Measurements from ENCODE around the gene RAB40C. TPM values are rescaled to one million over a fixed set of nuclear protein-coding genes. Genes with fewer than 3 reads are reported as not detected.
A peak's percentile ranks its signal among the peaks of the same experiment; 100 is the strongest.

Gene RAB40C
- total RNA-seq, 1 experiment from 2014 or later, result 26.3 TPM

GRCh38 chr16:564690-565418 lies 25.0 kb upstream of the RAB40C start:
- DNase-seq, result peak; percentile 79
- Histone ChIP-seq H3K36me3 (replicated peaks; ENCODE audit: control insufficient read depth, insufficient read depth, low read length) (no peaks in the 10 kb centered on the region), H3K4me3 (ENCODE audit: insufficient read depth, low read depth, low read length) (no peak overlapping the region), H3K27me3 (ENCODE audit: control insufficient read depth, insufficient read depth, low read length) (peaks cover 14% of the 10 kb centered on the region)

GRCh38 chr16:565419-566330 lies 24.2 kb upstream of the RAB40C start:
- no peaks in the 10 kb centered on the region for H3K36me3 ChIP-seq (replicated peaks; ENCODE audit: control insufficient read depth, insufficient read depth, low read length)
- no peak overlapping the region for H3K4me3 ChIP-seq (ENCODE audit: insufficient read depth, low read depth, low read length)
- peaks cover 10% of the 10 kb centered on the region for H3K27me3 ChIP-seq (ENCODE audit: control insufficient read depth, insufficient read depth, low read length)
- DNase-seq, result peak; percentile 82

GRCh38 chr16:566475-567372 lies 23.1 kb upstream of the RAB40C start, which contains the start of gene NHLRC4:
Gene NHLRC4 (plus strand): TSS chr16:567005. CDS start chr16:568048, 1,043 bp downstream.
- DNase-seq, result peak; percentile 96
- Histone ChIP-seq H3K27me3 (ENCODE audit: control insufficient read depth, insufficient read depth, low read length) (no peaks in the 10 kb centered on the region; the same call in 1 of the 2 replicates), H3K4me3 (ENCODE audit: insufficient read depth, low read depth, low read length) (no peak within 1 kb of the TSS), H3K36me3 (replicated peaks; ENCODE audit: control insufficient read depth, insufficient read depth, low read length) (no peaks in the 10 kb centered on the region)

GRCh38 chr16:567373-568256 lies 22.3 kb upstream of the RAB40C start:
- H3K4me3 ChIP-seq (ENCODE audit: insufficient read depth, low read depth, low read length), result no peak overlapping the region
- peak; percentile 74 for DNase-seq
- no peaks in the 10 kb centered on the region for H3K36me3 ChIP-seq (replicated peaks; ENCODE audit: control insufficient read depth, insufficient read depth, low read length)
- no peaks in the 10 kb centered on the region for H3K27me3 ChIP-seq (ENCODE audit: control insufficient read depth, insufficient read depth, low read length)

- Histone ChIP-seq H3K4me3 (ENCODE audit: insufficient read depth, low read depth, low read length) (peak overlapping the region; percentile 70; the same call in 1 of the 2 replicates), H3K27me3 (ENCODE audit: control insufficient read depth, insufficient read depth, low read length) (no peaks in the 10 kb centered on the region), H3K36me3 (replicated peaks; ENCODE audit: control insufficient read depth, insufficient read depth, low read length) (no peaks in the 10 kb centered on the region)
- DNase-seq, result peak; percentile 72
These were observed 21.2 kb upstream of the RAB40C start for GRCh38 chr16:568401-569258.

GRCh38 chr16:569445-570254 lies 20.2 kb upstream of the RAB40C start, which contains the start of gene PIGQ:
Gene PIGQ (plus strand): TSS chr16:569968. CDS start chr16:574075, 4,107 bp downstream.
- peak; percentile 99 for DNase-seq
- Histone ChIP-seq H3K4me3 (ENCODE audit: insufficient read depth, low read depth, low read length) (peak within 1 kb of the TSS; percentile 70), H3K36me3 (replicated peaks; ENCODE audit: control insufficient read depth, insufficient read depth, low read length) (no peaks in the 10 kb centered on the region), H3K27me3 (ENCODE audit: control insufficient read depth, insufficient read depth, low read length) (no peaks in the 10 kb centered on the region)

- H3K4me3 ChIP-seq (ENCODE audit: insufficient read depth, low read depth, low read length), result no peak overlapping the region
- H3K36me3 ChIP-seq (replicated peaks; ENCODE audit: control insufficient read depth, insufficient read depth, low read length), result peaks cover 3% of the 10 kb centered on the region; the same call in 1 of the 2 replicates
- no peak for DNase-seq
- H3K27me3 ChIP-seq (ENCODE audit: control insufficient read depth, insufficient read depth, low read length), result no peaks in the 10 kb centered on the region
These were observed 16.8 kb upstream of the RAB40C start for GRCh38 chr16:572865-573650.

- H3K4me3 ChIP-seq (ENCODE audit: insufficient read depth, low read depth, low read length), result no peak overlapping the region
- peaks cover 3% of the 10 kb centered on the region; the same call in 1 of the 2 replicates for H3K36me3 ChIP-seq (replicated peaks; ENCODE audit: control insufficient read depth, insufficient read depth, low read length)
- no peaks in the 10 kb centered on the region for H3K27me3 ChIP-seq (ENCODE audit: control insufficient read depth, insufficient read depth, low read length)
- no peak for DNase-seq
These were observed 15.7 kb upstream of the RAB40C start for GRCh38 chr16:574021-574760.

- H3K4me3 ChIP-seq (ENCODE audit: insufficient read depth, low read depth, low read length), result no peak overlapping the region
- H3K36me3 ChIP-seq (replicated peaks; ENCODE audit: control insufficient read depth, insufficient read depth, low read length), result peaks cover 3% of the 10 kb centered on the region; the same call in 1 of the 2 replicates
- H3K27me3 ChIP-seq (ENCODE audit: control insufficient read depth, insufficient read depth, low read length), result no peaks in the 10 kb centered on the region
- no peak for DNase-seq
These were observed 14.3 kb upstream of the RAB40C start for GRCh38 chr16:575354-576196.

- Histone ChIP-seq H3K4me3 (ENCODE audit: insufficient read depth, low read depth, low read length) (no peak overlapping the region), H3K27me3 (ENCODE audit: control insufficient read depth, insufficient read depth, low read length) (no peaks in the 10 kb centered on the region), H3K36me3 (replicated peaks; ENCODE audit: control insufficient read depth, insufficient read depth, low read length) (peaks cover 3% of the 10 kb centered on the region; the same call in 1 of the 2 replicates)
- no peak for DNase-seq
These were observed 13.6 kb upstream of the RAB40C start for GRCh38 chr16:576197-576822.

Measured in H7 (cell line).